Endothelial cell of umbilical vein (primary cell): ENCODE measurements around the gene SH3YL1.

Experiments used
- CTCF ChIP-seq, 2 donors: IDR thresholded peaks; 1 replicate in 1 of 2; 2 replicates in 1 of 2; pipeline ENCODE4 v1.5.1; 2011; ENCODE audit warnings: low read length in 2 of 2, mild to moderate bottlenecking in 2 of 2, moderate library complexity in 2 of 2, control low read depth in 1 of 2, inconsistent platforms in 1 of 2, low read depth in 1 of 2; ENCODE audit not compliant: insufficient read depth in 1 of 2; ENCODE audit errors: extremely low read depth in 1 of 2
- EZH2 ChIP-seq: IDR thresholded peaks from 2 replicates; pipeline ENCODE4 v1.6.1; 2012; ENCODE audit warnings: borderline replicate concordance, low read depth, mild to moderate bottlenecking, moderate library complexity, low read length, inconsistent platforms; ENCODE audit not compliant: severe bottlenecking
- FOS ChIP-seq: IDR thresholded peaks from 2 replicates; pipeline ENCODE4 v1.6.1; 2011; ENCODE audit warnings: mild to moderate bottlenecking, low read length, moderate library complexity, borderline replicate concordance; ENCODE audit not compliant: insufficient read depth
- MAX ChIP-seq: IDR thresholded peaks from 2 replicates; pipeline ENCODE4 v1.6.1; 2011; ENCODE audit not compliant: insufficient read depth, insufficient read length
- MYC ChIP-seq: IDR thresholded peaks from one replicate; pipeline ENCODE4 v1.6.1; 2011; ENCODE audit warnings: mild to moderate bottlenecking, low read depth, low read length
- POLR2A ChIP-seq: IDR thresholded peaks from 2 replicates; pipeline ENCODE4 v1.6.1; 2012; ENCODE audit warnings: low read depth, mild to moderate bottlenecking, control low read depth, low read length
- POLR2AphosphoS5 ChIP-seq: IDR thresholded peaks from 2 replicates; pipeline ENCODE4 v1.6.1; 2012; ENCODE audit warnings: low read depth, mild to moderate bottlenecking, control low read depth, low read length, moderate library complexity; ENCODE audit not compliant: insufficient read depth

GRCh38 chr2:296354-296753 is 32.5 kb upstream of the SH3YL1 start:
- no peak for TF ChIP-seq CTCF (IDR thresholded peaks at IDR 0.05; ENCODE audit: extremely low read depth in 1 of 2, insufficient read depth in 1 of 2, low read depth in 1 of 2, low read length in 2 of 2)
- no peak for TF ChIP-seq POLR2AphosphoS5
- TF ChIP-seq EZH2: no peak
- TF ChIP-seq POLR2A: no peak
- no peak for TF ChIP-seq FOS
- no peak for TF ChIP-seq MYC
- TF ChIP-seq MAX: no peak
